Brain microvascular endothelial cell (primary cell): ENCODE data around the gene IDUA.

Source experiments
- DNase-seq: peaks from one replicate; pipeline ENCODE4 v3.0.0-alpha.2; 2020
- H3K27ac ChIP-seq: fragments of 250-450 bp; sonication (Bioruptor Pico); 2 replicates; pipeline ENCODE4 v1.5.1; 2020; ENCODE audit warnings: mild to moderate bottlenecking, moderate library complexity
- H3K27me3 ChIP-seq: fragments of 250-450 bp; sonication (Bioruptor Pico); replicated peaks from 2 replicates; pipeline ENCODE4 v1.5.1; 2020; ENCODE audit warnings: mild to moderate bottlenecking
- H3K36me3 ChIP-seq: fragments of 250-450 bp; sonication (Bioruptor Pico); replicated peaks from 2 replicates; pipeline ENCODE4 v1.5.1; 2020; ENCODE audit warnings: mild to moderate bottlenecking
- H3K4me3 ChIP-seq: 2 replicates; pipeline ENCODE4 v1.5.1; 2011; ENCODE audit warnings: low read depth, mild to moderate bottlenecking, control low read depth, low read length, moderate library complexity
- in situ Hi-C: cut with HindIII; loops from 2 replicates; pipeline ENCODE4 v1.10.0; 2017; ENCODE audit warnings: low sequenced_read_pairs, low pct_ligation_motif_present
- TF ChIP-seq, protein P1 (sequence below): IDR thresholded peaks from 2 replicates; pipeline ENCODE4 v1.5.1; 2011; ENCODE audit warnings: low read depth, mild to moderate bottlenecking, moderate library complexity, low read length, control low read depth, inconsistent platforms; ENCODE audit errors: missing control alignments

Gene IDUA

DNA sequence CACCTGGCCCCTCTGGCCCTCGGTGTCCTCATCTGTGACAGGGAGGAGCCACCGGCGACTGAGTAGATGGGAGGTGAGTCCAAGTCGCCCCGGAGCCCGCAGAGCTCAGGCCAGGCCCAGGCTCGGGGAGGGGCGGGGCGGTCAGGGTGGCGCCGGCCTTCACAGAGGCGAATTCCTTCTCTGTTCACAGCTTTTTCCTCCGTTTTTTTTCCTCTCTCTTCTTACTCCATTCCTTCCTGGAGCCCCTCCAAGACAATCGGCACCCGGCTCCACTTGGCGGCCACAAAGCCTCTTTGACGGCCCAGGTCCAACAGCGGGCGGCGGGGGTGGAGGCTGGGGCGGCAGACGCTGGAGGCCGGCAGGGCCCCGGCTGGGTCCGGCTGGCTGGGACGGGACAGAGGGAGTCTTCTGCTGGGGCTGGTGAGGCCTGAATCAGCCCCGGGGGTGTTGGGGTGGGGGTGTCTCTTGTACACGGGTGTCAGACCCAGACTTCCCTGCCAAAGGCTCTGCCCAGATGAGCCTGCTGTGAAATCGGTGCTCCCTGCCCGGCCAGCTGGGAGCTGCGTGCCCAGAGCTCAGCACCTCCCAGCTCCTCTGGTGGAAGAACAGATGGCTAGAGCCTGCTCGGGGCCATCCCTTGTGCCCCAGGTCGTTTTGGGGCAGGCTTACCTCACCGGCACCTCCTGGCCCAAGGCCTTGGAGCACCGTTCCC, 47.2 kb downstream of the IDUA start:
- TF ChIP-seq, protein P1, sequence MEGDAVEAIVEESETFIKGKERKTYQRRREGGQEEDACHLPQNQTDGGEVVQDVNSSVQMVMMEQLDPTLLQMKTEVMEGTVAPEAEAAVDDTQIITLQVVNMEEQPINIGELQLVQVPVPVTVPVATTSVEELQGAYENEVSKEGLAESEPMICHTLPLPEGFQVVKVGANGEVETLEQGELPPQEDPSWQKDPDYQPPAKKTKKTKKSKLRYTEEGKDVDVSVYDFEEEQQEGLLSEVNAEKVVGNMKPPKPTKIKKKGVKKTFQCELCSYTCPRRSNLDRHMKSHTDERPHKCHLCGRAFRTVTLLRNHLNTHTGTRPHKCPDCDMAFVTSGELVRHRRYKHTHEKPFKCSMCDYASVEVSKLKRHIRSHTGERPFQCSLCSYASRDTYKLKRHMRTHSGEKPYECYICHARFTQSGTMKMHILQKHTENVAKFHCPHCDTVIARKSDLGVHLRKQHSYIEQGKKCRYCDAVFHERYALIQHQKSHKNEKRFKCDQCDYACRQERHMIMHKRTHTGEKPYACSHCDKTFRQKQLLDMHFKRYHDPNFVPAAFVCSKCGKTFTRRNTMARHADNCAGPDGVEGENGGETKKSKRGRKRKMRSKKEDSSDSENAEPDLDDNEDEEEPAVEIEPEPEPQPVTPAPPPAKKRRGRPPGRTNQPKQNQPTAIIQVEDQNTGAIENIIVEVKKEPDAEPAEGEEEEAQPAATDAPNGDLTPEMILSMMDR: no peak
- no peaks in the 10 kb centered on the region for H3K27me3 ChIP-seq
- H3K36me3 ChIP-seq: no peaks in the 10 kb centered on the region
- DNase-seq: no peak
- in situ Hi-C loops: no loop called here
- no peak overlapping the region for H3K27ac ChIP-seq
- no peak overlapping the region for H3K4me3 ChIP-seq

DNA sequence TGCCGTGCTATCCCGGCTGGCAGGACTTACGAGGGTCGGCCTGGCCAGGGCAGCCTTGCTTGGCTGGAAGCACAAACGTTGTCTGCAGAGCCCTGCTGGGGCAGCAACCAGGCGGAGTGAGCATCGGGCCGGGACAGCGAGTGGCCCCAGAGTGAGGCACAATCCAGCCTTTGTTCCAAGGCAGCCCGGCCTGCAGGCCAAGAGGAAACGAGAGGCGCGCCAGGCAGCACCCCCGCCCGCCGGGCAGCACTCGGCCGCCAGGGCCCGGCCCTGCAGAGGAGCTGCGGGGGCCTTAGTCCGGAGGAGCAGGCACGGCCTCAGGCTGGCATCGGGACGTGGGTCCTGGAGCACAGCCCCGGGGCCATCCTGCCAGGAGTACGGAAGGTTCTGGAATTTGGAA, 48.7 kb downstream of the IDUA start:
- TF ChIP-seq, protein P1: no peak
- H3K36me3 ChIP-seq: no peaks in the 10 kb centered on the region
- H3K27ac ChIP-seq: no peak overlapping the region
- in situ Hi-C loops: no loop called here
- no peak overlapping the region for H3K4me3 ChIP-seq
- no peaks in the 10 kb centered on the region for H3K27me3 ChIP-seq
- DNase-seq: no peak

DNA sequence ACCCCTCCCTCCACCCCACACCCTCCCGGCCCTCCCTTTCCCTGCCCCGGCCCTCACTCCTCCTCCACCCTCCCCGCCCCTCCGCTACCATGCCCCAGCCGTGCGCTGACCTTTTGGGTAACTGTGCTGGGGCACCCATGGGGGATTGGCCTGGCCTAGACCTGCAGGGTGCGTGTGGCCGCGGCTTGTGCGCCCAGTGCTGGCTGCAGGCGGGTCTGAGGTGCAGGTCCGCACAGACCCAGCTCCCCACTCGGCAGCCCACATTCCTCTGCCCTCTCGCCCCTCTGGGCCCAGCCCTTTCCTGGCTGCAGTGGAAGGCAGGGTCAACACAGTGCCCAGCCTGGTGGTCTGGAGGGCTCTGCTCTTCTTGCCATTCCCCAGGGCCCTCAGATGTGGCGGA, 49.3 kb downstream of the IDUA start:
- in situ Hi-C loops: no loop called here
- Histone ChIP-seq H3K36me3 (no peaks in the 10 kb centered on the region), H3K27ac (no peak overlapping the region), H3K4me3 (no peak overlapping the region), H3K27me3 (no peaks in the 10 kb centered on the region)
- TF ChIP-seq, protein P1: no peak
- DNase-seq: no peak

DNA sequence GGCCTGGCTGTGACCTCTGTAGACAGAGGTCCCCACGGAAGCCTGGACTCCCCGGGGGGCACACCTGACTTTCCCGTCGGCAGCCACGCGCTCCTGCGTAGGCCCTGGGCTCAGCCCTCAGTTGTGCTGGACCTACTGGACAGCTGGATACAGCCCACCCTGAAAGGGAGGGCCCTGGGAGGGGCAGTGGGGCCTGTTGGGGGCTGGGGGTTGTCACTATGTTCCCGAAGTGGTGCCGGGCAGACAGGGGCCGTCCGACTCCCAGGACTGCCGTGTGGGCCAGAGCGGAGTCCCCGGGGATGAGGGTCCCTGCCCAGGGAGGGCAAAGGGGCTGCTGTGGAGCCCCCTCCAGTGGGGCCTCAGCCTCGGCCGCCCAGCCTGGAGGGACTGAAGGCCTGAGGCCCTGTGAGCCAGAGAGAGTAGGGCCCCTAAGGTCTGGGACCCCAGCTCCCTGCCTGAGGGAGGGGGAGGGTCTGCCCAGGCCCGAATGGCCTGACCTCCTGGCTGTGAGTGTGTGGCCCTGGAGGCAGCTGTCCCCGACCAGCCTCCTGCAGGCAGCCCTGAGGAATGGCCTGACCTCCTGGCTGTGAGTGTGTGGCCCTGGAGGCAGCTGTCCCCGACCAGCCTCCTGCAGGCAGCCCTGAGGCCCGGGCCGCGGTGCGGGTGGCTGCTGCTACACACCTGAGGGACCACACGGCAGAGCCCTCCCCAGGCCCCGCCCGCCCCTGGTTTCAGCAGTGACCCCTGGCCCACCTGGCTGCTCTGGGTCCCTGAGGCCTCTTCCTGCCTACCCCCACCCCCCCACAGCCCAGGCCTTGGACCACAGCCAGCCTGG, 50.3 kb downstream of the IDUA start:
- Histone ChIP-seq H3K36me3 (no peaks in the 10 kb centered on the region), H3K27ac (no peak overlapping the region), H3K27me3 (no peaks in the 10 kb centered on the region), H3K4me3 (no peak overlapping the region)
- in situ Hi-C loops: no loop called here
- DNase-seq: no peak
- TF ChIP-seq, protein P1: no peak

DNA sequence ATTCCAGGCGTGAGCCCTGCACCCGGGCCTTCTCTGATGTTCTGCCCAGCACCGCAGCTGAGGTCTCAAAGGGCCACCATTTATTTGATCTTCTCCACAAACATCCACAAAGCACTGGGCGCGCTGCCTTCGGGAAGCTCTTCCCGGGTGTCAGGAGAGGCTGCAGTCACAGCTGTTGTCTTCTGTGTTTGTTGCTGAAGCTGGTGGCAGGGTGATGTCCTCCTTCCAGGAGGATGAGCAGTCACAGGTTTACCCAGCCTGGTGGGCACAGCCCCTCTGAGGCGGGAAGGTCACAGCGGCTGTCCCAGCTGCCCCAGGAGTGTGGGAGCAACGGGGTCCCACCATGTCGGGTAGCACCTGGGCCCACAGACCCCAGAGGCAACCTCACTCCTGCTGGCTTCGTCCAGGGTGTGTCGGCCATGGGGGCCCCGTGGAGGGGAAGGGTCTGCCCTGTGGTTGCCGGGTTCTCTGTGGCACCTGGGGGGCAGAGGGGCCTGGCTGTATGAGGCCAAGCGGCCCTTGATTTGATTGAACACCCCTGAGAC, 52.2 kb downstream of the IDUA start:
- no peak overlapping the region for H3K27ac ChIP-seq
- no peak overlapping the region for H3K4me3 ChIP-seq
- no peak for DNase-seq
- in situ Hi-C loops: no loop called here
- no peaks in the 10 kb centered on the region for H3K27me3 ChIP-seq
- TF ChIP-seq, protein P1: no peak
- no peaks in the 10 kb centered on the region for H3K36me3 ChIP-seq
